SW480 (cell line): ENCODE measurements around the gene SPTBN1.

Experiments
- DNase-seq: peaks from one replicate; pipeline ENCODE4 v3.0.0-alpha.2; 2016; ENCODE audit warnings: low spot score

Gene SPTBN1

DNA sequence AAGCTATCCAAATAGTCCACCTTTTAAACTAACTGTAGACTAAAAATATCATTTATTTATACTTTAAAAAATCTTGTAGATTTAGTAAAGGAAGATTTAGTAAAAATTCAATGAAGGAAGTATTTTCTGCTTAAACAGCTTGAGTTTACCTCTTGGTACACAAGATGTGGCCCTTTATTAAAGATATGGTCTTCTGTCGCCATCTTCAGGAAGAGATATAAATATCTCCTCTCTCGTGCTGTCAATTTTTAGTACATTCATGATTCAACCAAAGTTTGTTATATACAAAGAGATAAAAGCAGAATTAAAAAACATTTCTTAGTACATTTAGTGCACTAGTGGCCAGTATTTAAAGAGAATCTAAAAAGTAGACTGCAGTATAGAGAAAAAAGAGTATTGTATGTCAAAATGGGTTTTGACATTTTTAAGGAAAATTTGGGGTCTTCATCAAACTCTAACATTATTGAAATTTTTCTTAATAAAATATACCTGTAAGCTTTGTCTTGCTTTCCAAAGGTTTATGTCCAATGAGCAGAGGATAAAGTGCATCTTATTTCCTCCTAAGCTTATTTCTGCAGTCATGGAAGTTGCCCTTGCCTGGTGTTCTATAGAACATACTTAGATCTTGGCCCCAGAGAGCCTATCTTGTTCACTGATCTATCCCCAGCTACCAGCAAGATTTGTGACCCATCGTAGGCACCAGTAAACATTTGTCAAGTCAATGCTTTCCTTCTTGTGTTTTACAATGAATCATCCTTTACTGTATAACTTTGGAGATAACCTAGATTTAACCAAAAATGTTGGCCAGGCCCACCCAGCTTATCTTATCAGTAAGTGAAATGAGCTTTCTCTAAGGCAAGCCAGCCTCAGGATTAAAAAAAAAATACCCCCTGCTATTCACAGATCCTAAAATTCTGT is 248.8 kb downstream of the SPTBN1 start:
- DNase-seq = peak; percentile 74

DNA sequence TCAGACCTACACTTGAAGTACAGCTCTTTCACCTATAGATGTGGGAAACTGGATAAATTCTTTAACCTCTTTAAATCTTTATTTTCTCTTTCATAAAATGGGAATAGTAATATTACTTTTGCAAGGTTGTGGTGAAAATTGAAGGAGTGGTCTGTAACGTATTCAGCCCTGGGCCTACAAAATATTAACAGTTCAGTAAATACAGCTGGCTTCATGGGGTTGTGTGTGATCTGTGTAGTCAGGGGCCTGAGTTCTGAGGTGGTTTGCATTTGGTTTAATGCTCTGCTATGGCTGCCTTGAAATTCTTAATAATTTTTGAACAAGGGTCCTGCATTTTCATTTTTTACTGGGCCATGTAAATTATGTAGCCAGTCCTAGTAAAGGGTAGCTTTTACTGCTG is 250.5 kb downstream of the SPTBN1 start:
- no peak for DNase-seq

DNA sequence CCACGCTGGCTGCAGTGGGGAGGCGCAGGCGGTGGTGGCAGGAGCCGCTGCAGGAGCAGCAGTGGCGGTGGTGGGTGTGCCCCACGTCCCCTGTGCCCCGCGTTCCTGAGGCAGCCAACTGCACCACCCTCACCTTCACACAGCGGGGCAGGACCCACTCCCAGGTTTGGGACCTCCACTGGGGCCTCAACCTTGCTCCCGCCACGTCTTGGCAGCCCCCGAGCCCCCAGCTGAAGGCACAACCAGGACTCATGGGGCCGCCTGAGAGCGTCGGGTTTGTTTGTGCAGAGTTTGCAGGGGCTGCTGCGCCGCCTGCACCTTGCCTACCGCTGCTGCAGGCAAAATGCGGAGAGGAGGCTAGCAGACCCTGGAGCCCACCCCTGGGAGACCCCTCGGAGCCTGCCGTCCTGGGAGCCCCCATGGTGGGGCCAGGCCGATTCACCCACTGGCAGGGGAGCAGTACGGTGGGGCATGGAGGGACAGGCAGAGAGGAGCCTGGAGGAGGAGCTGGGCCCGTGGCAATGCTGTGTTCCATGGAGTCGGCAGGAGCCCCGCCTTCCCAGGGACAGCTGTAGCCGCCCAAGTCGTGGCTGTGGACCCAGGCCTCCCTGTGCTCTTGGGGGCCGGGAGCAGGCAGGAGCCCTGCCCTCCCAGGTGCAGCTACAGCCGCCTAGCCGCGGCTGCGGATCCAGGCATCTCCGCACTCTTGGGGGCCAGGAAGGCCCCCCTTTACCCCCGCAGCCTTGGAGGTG is 252.6 kb downstream of the SPTBN1 start:
- peak; percentile 75 for DNase-seq

DNA sequence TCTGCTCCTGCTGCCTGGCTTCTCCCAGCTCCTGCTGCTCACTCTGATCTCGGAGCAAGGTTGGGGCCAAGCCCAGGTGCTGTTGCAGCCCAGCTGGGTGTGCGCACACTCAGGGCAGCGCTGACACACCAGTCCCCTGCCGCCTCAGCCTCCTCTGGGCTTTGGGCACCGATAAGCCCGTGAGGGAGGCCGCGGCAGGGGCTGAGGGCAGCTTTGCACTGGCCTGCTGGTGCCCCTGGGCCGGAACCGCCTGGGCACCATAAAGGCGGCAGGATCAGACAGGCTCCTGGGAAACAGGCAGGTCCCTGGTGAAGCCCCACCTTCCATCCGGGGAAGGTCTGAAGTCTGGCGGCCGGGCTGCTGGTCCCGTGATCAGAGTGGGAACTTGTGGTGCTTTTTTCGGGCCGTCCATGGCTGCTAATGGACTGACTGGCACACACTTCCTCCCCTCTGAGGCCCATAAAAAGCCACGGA is 253.2 kb downstream of the SPTBN1 start:
- DNase-seq = peak; percentile 79

DNA sequence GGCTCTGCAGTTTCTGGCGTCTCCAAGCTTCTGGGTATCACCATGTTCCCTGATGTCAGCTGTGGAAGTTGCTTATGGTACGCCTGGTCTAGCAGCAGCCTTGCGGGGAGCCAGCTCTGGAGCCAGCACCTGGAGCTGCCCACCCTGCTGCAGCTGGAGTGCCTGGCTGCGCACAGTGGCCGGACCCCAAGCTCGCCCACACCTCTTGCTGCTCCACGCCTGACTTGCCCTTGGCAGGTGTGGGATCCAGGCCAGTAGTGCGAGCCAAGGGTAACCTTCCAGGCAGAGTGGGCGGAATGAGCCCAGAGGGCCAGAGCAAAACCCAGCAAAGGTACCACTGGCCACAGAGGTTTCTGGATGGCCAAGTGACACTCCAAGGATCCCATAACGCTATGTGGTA is 254.1 kb downstream of the SPTBN1 start:
- DNase-seq = no peak

DNA sequence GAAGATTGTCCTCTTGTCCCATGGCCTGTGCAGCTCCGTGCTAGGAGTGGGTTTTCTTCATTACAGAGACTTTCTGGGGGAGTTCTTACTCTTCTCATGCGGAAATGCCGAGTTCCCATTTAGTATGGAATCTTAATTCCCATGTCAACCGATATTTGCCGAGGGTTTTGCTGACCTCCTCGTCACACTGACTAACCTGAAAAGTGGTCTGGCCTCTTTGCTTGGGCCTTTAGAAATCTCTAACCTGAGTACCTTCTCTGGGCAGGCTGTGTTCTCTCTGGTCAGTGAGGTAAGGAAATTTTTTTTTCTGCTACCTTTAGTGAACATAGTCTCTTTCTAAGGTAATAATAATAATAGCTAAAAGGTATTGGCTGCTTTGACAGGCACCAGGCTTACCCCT is 256.4 kb downstream of the SPTBN1 start:
- DNase-seq = no peak

DNA sequence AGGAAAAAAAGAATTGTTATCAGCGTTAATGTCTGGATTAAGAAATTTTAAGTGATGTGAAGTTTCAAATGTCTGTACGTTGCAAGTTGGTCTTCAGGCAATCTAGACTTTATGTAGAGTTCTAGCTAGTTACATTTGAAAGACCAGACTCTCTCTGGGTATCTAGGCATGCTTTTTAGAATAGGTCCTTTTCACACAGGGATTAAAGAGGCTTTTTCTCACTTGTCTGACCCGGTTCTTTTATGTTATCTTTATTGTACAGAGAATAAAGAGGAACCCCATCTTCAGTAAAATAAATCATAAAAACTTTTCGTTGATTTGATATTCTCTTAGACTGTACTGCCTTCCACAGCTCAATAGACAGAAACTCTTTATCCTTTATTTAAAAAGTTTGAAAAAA is 258.9 kb downstream of the SPTBN1 start:
- no peak for DNase-seq

DNA sequence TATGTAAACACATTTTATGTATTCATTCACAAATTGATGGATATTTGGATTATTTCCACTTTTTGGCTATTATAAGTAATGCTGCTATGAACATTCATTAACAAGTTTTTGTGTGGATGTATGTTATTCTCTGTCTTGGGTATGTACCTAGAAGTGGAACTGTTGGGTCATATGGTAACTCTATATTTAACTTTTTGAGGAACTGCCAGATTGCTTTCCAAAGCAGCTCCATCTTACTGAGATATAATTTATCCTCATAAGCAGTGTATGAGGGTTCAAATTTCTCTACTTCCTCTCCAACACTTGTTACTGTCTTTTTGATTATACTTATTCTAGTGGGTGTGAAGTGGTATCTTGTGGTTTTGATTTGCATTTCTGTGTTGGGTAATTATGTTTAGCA is 260.2 kb downstream of the SPTBN1 start:
- no peak for DNase-seq

DNA sequence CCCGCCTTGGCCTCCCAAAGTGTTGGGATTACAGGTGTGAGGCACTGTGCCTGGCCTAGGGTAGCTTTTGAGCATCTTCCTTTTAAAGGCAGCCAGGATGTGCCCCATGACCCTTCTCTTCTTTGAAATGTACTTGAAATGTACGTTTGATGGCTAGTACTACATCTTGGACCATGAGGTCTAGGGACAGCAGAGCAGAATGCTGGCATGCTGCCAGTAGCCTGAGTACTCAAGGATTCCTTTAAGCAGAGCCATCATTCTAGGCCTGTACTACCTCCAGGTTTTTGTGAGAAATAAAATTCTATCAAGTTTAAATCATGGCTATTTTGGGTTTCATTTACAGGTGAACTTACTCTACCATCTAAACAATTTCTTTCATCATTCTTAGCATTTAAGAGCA is 264.4 kb downstream of the SPTBN1 start:
- no peak for DNase-seq
